ENCODE measurements around the gene SLC9A8. TPM values are rescaled to one million over a fixed set of nuclear protein-coding genes. Genes with fewer than 3 reads are reported as not detected.

SLC9A8 gene
- total and polyA plus RNA-seq, 9 of the 15 experiments (the other 6 are each of a cell fraction or from before 2014, with no cell fraction given) = 0.56 to 9.7 (median 5.0) TPM

GRCh38 chr20:49938173-49939163, 125.8 kb downstream of the SLC9A8 start (continued):
- TF ChIP-seq MGA (IDR thresholded peaks at IDR 0.05) (no peak), HNRNPUL1 (IDR thresholded peaks at IDR 0.05; ENCODE audit: low read length) (no peak), RBM14 (IDR thresholded peaks at IDR 0.05; ENCODE audit: borderline replicate concordance, insufficient read depth, low read depth, low read length) (no peak), NFIC (IDR thresholded peaks at IDR 0.05) (peak; percentile 47; the same call in 1 of the 2 replicates), USF1 (CRISPR knock-in tag; IDR thresholded peaks at IDR 0.05) (peak; percentile 48)

Measured in K562 (cell line).